ENCODE measurements around the gene ZNF609.
A peak's percentile ranks its signal among the peaks of the same experiment; 100 is the strongest.

The ZNF609 gene, protein sequence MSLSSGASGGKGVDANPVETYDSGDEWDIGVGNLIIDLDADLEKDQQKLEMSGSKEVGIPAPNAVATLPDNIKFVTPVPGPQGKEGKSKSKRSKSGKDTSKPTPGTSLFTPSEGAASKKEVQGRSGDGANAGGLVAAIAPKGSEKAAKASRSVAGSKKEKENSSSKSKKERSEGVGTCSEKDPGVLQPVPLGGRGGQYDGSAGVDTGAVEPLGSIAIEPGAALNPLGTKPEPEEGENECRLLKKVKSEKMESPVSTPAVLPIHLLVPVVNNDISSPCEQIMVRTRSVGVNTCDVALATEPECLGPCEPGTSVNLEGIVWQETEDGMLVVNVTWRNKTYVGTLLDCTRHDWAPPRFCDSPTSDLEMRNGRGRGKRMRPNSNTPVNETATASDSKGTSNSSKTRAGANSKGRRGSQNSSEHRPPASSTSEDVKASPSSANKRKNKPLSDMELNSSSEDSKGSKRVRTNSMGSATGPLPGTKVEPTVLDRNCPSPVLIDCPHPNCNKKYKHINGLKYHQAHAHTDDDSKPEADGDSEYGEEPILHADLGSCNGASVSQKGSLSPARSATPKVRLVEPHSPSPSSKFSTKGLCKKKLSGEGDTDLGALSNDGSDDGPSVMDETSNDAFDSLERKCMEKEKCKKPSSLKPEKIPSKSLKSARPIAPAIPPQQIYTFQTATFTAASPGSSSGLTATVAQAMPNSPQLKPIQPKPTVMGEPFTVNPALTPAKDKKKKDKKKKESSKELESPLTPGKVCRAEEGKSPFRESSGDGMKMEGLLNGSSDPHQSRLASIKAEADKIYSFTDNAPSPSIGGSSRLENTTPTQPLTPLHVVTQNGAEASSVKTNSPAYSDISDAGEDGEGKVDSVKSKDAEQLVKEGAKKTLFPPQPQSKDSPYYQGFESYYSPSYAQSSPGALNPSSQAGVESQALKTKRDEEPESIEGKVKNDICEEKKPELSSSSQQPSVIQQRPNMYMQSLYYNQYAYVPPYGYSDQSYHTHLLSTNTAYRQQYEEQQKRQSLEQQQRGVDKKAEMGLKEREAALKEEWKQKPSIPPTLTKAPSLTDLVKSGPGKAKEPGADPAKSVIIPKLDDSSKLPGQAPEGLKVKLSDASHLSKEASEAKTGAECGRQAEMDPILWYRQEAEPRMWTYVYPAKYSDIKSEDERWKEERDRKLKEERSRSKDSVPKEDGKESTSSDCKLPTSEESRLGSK (N-terminal part only)
- 149 to 160 reads per million in 2 donors for total RNA-seq

DNA sequence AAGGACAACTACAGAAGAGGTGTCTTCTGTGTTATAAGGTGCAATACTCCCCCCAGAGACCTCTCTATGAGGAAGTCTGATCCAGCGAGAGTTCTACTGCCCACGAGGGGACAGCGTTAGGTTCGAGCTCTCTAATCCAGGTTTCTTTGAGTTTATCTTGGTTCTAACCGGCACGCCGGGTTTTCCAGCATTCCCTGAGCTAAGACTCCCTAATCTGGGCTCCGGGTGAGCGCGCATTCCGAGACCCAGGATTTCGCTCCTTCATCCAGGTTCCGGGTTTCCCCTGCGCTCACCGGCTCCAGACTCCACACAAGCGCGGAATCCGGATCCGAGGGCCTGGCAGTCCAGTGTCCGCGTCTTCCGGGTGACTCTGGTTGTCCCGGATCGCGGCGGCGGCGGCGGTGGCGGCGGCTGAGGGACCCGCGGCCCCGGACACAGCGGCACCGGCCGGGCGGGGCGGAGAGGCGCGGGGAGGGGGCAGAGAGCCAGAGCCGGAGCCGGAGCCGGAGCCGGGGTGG is at the start of gene ZNF609:
Gene ZNF609, plus strand, starts transcription at position 373 of the 518 bp plus-strand sequence. CDS start 38,842 bp downstream, outside the sequence.
- peak; percentile 75 for DNase-seq

DNA sequence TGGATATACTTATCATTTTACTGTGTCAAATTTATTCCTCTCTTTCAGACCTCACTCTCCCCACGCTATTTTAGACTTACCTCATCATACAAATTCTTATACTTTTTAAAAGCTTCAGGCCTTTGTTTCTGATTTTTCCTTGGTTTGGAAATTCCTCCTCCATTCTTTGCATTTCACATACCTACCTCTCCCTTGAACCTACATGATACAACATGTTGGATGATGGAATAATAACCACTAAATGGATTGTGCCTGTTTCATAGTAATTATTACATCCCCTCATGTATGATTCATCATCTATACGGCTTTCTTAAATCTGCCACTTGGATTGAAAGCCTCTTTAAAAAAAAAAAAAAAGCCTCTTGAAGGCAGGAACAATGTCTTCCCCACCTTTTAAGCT is 48.2 kb upstream of the ZNF609 start:
- no peak for DNase-seq

DNA sequence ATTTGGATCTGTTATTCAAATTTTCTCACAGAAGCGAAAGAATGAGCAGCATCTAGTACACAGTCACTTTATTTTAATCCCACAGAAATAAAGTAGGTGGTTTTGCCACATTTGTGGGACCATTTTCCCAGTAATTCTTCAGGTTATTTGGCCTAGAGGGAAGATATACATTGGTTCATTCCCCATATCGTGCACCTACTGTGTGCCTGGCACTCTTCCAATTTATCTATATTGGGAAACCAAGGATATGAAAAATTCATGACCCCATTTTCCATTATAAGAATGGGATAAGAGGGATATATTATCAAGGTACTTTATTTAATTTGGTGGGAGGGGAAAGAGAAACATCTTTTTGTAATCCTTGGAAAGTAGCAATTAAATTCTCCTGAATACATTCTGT is 37.7 kb upstream of the ZNF609 start:
- no peak for DNase-seq

DNA sequence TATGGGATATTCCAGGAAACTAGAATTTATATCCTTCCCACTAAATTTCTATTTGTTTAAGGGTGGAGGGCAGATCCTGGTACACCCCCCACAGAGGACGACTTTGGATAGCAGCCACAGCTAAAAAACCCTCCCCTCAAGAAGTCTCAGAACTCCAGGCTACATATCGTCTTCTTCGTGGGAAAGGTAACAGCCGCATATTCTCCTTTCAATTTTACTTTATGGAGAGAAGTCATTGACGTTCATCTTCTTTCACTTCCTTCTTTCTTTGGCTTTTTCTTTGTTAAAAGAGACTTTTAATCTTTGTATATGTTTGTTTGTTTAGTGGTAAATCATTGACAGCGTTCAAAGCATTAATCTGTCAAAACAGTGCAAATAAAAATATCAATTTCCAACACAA is 36.4 kb upstream of the ZNF609 start:
- DNase-seq = no peak

DNA sequence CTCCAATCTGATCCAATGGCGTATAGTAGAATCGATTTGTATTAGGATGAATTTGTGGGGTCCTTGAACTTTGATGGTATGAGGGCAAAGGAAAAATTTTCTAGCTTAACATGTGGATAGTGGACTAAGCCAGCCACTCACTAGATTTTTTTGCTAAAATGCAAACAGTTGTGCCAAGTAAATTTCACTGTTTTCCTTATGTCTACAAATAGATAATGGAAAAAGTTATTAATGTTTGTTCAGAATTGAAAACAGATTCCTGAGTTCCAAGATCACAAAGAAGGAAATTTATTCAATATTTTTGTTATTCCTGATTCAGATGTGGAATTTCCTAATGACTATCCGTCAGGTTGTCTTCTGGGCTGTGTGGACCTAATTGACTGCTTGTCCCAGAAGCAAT is 35.2 kb upstream of the ZNF609 start:
- DNase-seq = no peak

DNA sequence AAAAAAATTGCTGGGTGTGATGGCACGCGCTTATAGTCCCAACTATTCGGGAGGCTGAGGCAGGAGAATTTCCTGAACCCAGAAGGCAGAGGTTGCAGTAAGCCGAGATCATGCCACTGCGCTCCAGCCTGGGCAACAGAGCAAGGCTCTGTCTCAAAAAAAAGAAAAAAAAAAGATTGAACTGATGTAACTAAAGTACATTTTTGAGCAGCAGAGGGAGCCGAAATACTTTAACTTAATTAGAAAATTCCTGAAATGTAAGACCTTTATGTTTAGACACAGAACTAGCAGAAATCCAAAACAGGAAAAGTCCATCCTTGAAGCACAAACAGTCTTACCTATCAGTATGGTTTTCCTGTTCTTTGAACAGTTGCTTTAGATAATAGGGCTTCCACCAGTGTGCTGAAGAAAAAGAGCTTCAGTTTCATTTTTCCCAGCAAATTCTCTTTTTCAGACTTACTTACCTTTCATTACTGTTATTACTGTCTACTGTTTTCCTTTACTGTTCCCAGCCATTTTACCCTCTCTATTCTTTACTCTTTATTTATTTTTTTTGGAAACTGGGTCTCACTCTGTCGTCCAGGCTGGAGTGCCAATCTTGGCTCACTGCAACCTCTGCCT is 33.4 kb upstream of the ZNF609 start:
- DNase-seq = no peak

DNA sequence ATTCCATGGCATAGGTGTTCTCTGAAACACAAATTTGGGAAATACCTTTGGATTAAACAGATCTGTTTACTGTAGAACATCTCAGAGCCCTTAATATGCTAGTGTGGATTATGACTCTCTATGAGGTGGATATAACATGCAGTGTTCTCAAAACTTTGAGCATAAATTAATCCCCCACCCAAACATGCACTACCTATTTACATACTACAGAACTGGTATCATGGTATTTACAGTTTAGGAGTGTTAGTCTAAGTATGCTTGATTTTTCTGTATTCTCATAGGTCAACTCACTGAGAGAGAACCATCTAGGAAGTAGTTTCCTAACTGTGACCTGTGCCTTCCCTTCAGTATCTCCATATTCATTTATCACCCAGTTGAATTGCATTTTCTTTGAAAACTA is 30.9 kb upstream of the ZNF609 start:
- DNase-seq = no peak

DNA sequence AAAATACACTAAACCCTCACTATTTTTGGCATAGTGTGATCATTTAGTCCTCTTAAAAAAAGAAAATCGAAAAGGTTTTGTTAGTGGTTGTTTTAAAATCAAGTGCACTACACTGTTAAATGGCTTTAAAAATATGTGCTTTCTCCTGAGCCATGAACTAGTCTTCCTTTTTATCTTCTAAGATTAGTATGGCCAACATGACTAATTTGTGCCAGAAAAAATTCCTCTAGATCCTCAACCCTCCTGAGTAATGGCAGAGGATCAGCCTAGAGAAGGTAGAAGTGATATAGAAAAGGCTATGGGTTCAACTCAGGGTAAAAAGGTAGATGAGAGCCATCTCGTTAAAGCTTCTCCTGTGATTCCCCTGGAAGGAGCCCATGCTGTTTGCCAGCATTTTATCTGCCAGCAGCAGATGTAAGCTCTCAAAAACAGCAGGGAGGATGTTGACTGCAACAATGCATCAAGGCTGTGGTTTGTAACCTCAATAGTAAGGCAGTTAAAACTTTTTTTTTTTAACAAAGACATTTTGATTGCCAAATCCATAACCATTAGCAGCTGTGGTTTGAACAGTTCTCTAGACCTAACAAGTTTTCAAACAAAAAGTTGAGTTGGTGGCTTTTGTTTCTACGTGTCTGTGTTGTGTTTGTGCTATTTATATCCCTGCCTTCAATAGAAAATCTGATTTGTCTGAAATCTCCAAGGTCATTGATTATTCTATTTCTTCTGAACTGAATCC is 30.2 kb upstream of the ZNF609 start:
- DNase-seq = no peak

DNA sequence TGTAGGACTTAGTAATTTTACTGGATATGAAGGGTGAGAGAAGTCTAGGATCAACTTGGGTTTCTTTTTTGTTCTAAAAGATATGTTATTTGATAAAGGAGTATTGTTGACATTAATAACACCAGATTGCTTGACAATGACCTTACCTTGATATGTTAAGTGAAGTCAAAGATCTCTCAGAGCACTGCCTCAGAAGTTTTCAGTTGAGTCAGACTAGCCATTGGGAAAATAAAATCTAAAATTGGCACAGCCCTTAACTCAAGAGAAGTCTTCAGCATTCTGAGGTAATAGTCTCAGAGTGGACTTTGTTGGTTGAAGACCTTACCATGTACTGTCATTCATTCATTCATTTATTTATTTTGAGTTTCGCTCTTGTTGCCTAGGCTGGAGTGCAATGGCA is 22.4 kb upstream of the ZNF609 start:
- DNase-seq = no peak

DNA sequence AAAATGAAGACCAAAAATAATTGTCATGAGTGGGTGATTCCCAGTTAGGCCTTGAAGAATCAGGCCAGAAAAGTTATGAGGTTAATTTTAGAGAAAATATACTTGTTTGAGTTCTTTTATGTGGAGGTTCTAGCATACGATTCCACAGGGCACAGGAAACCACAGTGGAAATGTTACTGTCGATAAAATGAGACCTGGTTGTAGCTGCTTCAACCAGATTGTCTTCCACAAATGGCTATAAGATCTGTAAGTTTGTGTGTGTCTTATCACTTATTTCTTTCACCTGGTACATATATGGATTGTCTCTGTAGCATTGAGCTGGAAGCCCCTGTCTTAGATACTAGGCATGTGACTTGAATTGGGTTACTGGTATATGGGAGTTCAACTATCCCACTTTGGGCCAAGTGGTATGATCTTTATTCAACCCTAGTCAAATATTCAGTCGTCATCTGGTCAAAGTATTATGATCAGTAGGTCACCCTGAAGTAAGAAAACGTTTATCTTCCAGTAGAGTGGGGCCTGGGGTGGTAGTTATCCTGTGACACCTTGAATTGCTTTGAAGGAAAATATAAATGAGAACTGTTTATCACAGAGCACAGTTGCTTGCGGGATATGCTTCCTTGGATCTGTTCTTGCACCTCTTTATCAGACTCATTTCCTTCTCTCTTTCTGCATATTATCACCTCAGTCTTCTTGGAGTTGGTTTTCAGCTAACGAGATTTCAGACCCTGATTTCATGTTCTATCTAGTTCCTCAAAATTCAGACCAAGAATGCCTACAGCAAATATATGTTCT is 21.5 kb upstream of the ZNF609 start:
- no peak for DNase-seq

DNA sequence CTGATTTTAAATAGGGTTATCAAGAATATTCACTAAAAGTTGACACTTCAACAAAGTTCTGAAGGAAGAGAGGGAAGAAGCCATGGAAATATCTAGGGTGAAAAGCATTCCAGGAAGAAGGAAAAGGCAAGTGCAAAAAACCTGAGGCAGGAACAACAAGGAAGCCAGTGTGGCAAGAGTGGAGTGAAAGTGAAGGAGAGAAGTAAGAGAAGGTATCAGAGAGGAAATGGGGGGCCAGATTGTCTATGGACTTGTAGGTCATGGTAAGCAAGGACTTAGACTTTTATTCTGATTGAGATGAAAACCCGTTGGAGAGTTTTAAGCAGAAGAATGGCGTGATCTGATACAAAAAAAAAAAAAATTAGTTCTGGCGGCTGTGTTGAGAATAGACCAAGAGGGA is 18.5 kb upstream of the ZNF609 start:
- DNase-seq = no peak

DNA sequence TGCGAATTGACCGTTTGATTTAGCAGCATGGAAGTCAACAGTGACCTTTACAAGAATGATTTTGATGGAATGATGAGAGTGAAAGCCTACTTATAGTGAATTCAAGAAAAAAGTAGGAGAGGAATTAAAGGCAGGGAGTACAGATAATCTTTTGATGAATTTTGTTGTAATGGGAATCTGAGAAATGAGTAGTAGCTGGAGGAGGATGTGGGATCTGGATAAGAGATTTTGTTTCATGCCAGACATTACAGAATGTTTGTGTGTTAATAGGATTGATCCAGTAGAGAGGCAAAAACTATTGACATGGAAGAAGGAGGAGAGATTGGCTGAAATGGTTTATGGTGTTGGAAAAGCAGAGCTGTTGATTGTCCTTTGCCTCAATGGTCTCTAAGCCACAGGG is 17.4 kb upstream of the ZNF609 start:
- no peak for DNase-seq

DNA sequence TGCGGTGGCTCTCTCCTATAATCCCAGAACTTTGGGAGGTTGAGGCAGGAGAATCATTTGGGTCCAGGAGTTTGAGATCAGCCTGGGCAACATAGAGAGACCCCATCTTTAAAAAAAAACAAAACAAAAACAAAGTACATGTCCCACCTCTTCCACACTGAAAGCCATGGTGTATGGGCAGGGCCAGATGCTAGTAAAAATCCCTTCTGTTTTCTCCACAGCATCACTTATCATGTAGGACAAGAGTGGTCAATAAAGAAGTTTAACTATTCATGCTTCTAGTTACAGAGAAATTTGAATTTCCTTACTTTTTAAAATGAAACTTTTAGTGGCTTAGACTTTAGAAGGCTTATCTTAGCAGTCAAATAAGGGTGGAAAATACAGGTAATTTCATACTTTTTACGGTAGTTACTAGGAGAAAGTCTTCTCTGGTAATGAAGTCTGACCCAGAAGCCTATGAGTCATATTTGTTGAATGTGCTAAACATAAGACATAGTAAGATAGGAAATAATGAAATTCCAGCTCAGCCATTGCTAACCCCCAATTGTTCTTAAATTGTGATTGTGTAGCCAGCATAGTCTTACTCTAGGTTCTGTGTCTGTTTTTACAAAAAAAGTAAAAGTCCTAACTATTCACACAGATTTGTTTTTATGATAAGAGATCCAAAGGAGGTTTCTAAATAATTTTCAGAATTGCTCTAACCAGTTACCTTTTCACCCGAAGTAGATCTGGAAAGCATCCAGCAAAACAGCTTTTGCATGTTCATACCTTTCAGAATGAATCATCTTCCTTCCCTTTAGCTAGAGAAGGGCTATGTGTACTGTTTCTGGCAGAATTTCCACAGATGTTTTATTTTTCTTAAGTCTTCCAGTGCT is 16.4 kb upstream of the ZNF609 start:
- no peak for DNase-seq

DNA sequence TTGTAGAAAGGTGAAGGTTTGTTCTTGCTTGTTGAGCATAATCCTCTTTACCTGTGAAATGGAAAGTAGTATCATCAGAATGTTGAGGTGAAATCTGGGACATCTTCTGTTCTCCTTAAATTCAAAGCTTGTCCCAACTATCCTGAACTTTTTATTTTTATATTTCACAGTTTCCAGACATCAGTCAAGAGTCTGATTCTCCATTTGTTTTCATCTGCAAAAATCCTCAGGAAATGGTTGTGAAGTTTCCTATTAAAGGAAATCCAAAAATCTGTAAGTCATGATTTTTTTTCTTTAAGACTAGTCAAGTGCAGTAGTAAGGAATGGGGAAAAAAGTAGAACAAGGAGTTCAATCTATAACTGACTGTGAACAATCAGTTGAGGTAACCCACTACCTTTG is 15.5 kb upstream of the ZNF609 start:
- DNase-seq = no peak

DNA sequence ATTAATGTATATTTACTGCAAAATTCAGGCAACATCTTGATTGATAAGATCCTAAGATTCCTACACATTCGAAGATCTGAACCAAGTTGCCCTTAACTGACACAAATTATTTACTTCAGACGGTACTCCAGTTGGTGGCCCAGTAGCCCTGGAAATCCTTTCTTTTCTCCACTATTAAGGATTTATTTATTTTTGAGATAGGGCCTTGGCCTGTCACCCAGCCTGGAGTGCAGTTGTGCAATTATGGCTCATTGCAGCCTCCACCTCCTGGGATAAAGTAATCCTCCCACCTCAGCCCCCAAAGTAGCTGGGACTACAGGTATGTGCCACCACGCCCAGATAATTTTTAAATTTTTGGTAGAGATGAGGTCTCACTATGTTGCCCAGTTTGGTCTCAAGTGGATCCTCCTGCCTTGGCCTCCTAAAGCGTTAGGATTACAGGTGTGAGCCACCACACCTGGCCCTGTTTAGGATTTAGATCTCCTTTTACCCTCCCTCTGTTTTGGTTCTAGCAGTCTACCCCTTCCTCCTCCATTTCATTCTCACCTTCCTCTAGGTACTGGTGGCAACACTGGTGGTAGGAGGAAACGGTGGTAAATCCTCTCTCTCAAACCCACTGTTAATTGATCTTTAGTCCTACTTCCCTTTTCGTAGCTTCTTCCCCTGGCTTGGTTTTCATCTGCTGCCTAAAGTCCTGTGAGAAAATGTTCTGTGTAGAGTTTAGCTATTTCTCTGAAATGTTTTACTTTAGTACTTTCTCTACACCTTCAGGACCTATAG is 12.7 kb upstream of the ZNF609 start:
- no peak for DNase-seq

DNA sequence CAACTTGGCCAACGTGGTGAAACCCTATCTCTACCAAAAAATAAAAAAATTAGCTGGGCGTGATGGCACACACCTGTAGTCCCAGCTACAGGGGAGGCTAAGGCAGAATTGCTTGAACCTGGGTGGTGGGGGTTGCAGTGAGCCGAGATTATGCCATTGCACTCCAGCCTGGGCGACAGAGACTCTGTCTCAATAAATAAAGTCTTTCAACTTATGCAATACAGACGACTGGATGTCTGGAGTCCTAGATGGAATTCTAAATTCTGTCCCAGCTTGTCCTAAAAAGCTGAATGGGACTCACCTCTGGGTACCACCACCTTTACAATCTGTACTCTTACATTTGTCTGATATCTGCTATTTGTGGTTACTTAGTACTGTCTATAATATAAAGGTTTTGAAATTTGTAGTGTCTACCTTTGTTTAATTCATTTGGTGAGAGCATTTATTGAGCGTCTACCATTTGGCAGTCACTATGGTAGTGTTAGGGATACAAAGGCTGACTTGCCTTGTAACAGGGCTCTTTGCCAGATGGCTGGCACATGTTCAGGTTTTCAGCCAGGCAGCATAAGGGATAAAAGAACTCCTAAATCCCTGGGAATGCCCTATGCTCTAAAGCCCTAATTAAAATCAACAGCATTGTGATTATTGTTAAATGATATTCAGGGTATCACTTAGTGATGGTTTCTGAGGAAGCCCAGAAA is 7.2 kb upstream of the ZNF609 start:
- no peak for DNase-seq

DNA sequence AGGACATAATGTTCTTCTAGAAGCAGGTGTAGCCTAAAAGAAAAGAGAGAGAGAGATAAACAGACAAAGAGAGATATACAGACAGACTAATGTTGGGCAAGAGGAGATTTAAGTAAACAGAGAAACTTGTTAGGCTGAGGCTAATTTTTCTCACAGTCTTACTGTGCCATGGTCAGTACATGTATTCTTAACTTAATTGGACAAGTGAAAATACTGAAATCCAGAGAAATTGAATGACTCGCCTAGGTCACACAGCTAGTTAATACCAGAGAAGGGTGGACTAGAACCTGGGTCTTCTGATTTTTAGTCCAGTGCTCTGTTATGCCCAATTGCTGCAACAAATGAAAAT is 6.7 kb upstream of the ZNF609 start:
- DNase-seq = no peak

DNA sequence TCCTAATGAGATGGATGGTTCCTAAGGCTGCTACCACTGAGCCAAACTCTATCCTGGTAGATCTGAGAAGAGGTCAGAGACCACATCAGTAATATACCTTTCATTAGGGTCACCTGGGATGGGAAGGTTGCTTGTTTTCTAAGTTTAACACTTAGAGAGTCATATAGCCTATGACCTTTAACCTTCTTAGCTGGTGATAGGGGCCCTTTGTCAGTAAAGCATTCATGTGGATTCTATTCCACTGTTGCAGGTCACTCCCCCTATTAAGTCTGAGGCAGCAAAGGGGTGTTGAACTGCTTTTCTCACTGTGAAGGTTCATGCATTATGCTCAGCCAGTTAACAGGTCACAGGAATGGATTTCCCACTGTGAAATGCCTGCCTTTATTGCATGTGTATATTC is 6.1 kb upstream of the ZNF609 start:
- DNase-seq = no peak

DNA sequence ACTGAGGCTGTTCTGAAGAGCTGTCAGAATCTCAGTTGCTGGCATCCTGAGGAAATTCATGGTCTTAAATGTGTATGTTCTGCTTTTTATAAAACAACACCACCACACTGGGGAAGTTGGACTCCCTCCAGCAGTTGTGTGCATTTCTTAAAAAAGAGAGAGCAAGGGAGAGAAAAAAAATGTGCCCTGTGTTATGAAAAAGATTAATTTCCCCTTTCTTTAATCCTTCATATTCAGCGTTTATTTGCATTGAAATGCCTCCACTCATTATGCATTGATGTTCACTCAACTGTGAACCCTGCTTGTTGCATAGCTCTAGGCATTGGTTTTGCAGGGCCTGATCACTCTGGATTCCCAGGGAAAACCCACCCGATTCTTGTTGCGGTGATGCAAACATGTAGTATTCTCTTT is 4.4 kb upstream of the ZNF609 start:
- no peak for DNase-seq

Measured in activated gamma-delta T cell (primary cell).